ENCODE results near the gene GFER.

- TF ChIP-seq EP300 (IDR thresholded peaks at IDR 0.05) (no peak), CTCF (IDR thresholded peaks at IDR 0.05) (no peak)
Measured at GRCh38 chr16:1980770-1981087, 3.3 kb upstream of the GFER start.

Measured in tibial nerve (tissue), 4 donors.